SK-N-SH (cell line): Measurements from ENCODE around the gene CES1. TPM values are rescaled to one million over a fixed set of nuclear protein-coding genes. Genes with fewer than 3 reads are reported as not detected.

Experiments
- CTCF ChIA-PET: fragments of 300-600, 350-600 bp; formaldehyde crosslinking; extraction: SDS; loops from one replicate; lab custom pipeline; 2021; lab: Yijun Ruan, JAX
- POLR2A ChIA-PET: fragments of 350-600 bp; sonication (Branson Sonifier 250); formaldehyde crosslinking; extraction: SDS; loops from one replicate; lab custom pipeline; 2020; ENCODE audit warnings: antibody characterized with exemption, inconsistent platforms; lab: Yijun Ruan, JAX
- DNase-seq: peaks from one replicate; pipeline ENCODE4 v3.0.0; 2012
- H2AFZ ChIP-seq: fragments of 200-600 bp; sonication (generic); 2 replicates; pipeline ENCODE4 v1.8.1; 2016; ENCODE audit warnings: antibody characterized with exemption, mild to moderate bottlenecking, low read depth
- H3F3A ChIP-seq: fragments of 200-600 bp; sonication (generic); replicated peaks from 2 replicates; pipeline ENCODE3; 2016; ENCODE audit warnings: antibody characterized with exemption, mild to moderate bottlenecking; ENCODE audit not compliant: insufficient read depth
- H3K27ac ChIP-seq, 2 experiments: fragments of 200-500 bp in 1 of 2; fragments of 200-600 bp in 1 of 2; sonication (Bioruptor generic) in 1 of 2; sonication (generic), shearing (Covaris generic) in 1 of 2; 2 replicates each; pipeline versions ENCODE4 v1.5.1 to v1.6.1; 2014 to 2016; ENCODE audit warnings: low read depth in 2 of 2, inconsistent platforms in 1 of 2, low read length in 1 of 2, mild to moderate bottlenecking in 1 of 2, mixed read lengths in 1 of 2
- H3K27me3 ChIP-seq: fragments of 200-600 bp; sonication (generic), shearing (Covaris generic); 2 replicates; pipeline ENCODE4 v1.6.1; 2016; ENCODE audit warnings: mixed run types; ENCODE audit not compliant: insufficient read depth
- H3K36me3 ChIP-seq, 2 experiments: fragments of 200-500 bp in 1 of 2; fragments of 200-600 bp in 1 of 2; sonication (Bioruptor generic) in 1 of 2; sonication (generic) in 1 of 2; replicated peaks in 1 of 2; 2 replicates each; pipeline versions ENCODE3 to v1.5.1; 2014 to 2016; ENCODE audit warnings: low read length in 1 of 2, mild to moderate bottlenecking in 1 of 2; ENCODE audit not compliant: insufficient read depth in 2 of 2, control insufficient read depth in 1 of 2
- H3K4me1 ChIP-seq, 2 experiments: fragments of 200-500 bp in 1 of 2; fragments of 200-600 bp in 1 of 2; sonication (Bioruptor generic) in 1 of 2; sonication (generic), shearing (Covaris generic) in 1 of 2; 2 replicates each; pipeline versions ENCODE4 v1.5.1 to v1.6.1; 2014 to 2016; ENCODE audit warnings: low read depth in 1 of 2, low read length in 1 of 2, mixed run types in 1 of 2; ENCODE audit not compliant: insufficient read depth in 2 of 2, control insufficient read depth in 1 of 2
- H3K4me2 ChIP-seq: fragments of 200-600 bp; sonication (generic), shearing (Covaris generic); 2 replicates; pipeline ENCODE4 v1.6.1; 2017; ENCODE audit warnings: mixed run types
- H3K4me3 ChIP-seq, 2 experiments: fragments of 200-500 bp in 1 of 2; fragments of 200-600 bp in 1 of 2; sonication (Bioruptor generic) in 1 of 2; sonication (generic), shearing (Covaris generic) in 1 of 2; 2 replicates each; pipeline versions ENCODE4 v1.5.1 to v1.8.1; 2014 to 2016; ENCODE audit warnings: low read depth in 2 of 2, inconsistent platforms in 1 of 2, low read length in 1 of 2, mild to moderate bottlenecking in 1 of 2, mixed read lengths in 1 of 2, moderate library complexity in 1 of 2
- H3K79me2 ChIP-seq: fragments of 200-600 bp; sonication (generic); 2 replicates; pipeline ENCODE4 v1.8.1; 2017; ENCODE audit warnings: mild to moderate bottlenecking; ENCODE audit not compliant: insufficient read depth
- H3K9ac ChIP-seq: fragments of 200-600 bp; sonication (generic); 2 replicates; pipeline ENCODE4 v1.6.1; 2017; ENCODE audit warnings: mixed run types
- H3K9me2 ChIP-seq: fragments of 200-600 bp; sonication (generic); 2 replicates; pipeline ENCODE4 v1.6.1; 2017; ENCODE audit warnings: mixed run types
- H3K9me3 ChIP-seq: fragments of 200-600 bp; sonication (generic); 2 replicates; pipeline ENCODE4 v1.6.1; 2017; ENCODE audit warnings: mixed run types, mild to moderate bottlenecking, moderate library complexity
- H4K20me1 ChIP-seq: fragments of 200-600 bp; sonication (generic); 2 replicates; pipeline ENCODE4 v1.6.1; 2017; ENCODE audit warnings: mild to moderate bottlenecking, mixed run types; ENCODE audit not compliant: insufficient read depth
- ELF1 ChIP-seq: IDR thresholded peaks from 2 replicates; pipeline ENCODE4 v1.4.0; 2012
- EP300 ChIP-seq, 2 experiments: IDR thresholded peaks; 2 replicates each; pipeline versions ENCODE4 v1.4.0 to v1.6.1; 2012; ENCODE audit warnings: borderline replicate concordance in 1 of 2, low read depth in 1 of 2, low read length in 1 of 2
- EZH2phosphoT487 ChIP-seq: fragments of 200-600 bp; sonication (generic); IDR thresholded peaks from 2 replicates; pipeline ENCODE4 v1.6.1; 2017; ENCODE audit warnings: low read depth, mixed run types, mild to moderate bottlenecking, antibody characterized with exemption, moderate library complexity, borderline replicate concordance
- FOSL2 ChIP-seq: IDR thresholded peaks from 2 replicates; pipeline ENCODE4 v1.4.0; 2012; ENCODE audit warnings: low read depth, mild to moderate bottlenecking, moderate library complexity, borderline replicate concordance
- FOXJ3 ChIP-seq: sonication (generic); formaldehyde crosslinking; IDR thresholded peaks from 2 replicates; pipeline ENCODE4 v1.5.1; 2020; ENCODE audit warnings: mild to moderate bottlenecking, missing genetic modification reagents
- GATA2 ChIP-seq: sonication (generic); formaldehyde crosslinking; IDR thresholded peaks from 2 replicates; pipeline ENCODE4 v1.5.0; 2020; ENCODE audit warnings: mild to moderate bottlenecking, missing genetic modification reagents
- JUND ChIP-seq: IDR thresholded peaks from 2 replicates; pipeline ENCODE4 v1.4.0; 2012
- MXI1 ChIP-seq: IDR thresholded peaks from 2 replicates; pipeline ENCODE4 v1.6.1; 2012; ENCODE audit warnings: mild to moderate bottlenecking, low read depth, low read length, improper control_type of control experiment
- NFIC ChIP-seq: IDR thresholded peaks from 2 replicates; pipeline ENCODE4 v1.4.0; 2012; ENCODE audit warnings: borderline replicate concordance
- POLR2AphosphoS5 ChIP-seq: IDR thresholded peaks from 2 replicates; pipeline ENCODE4 v1.6.1; 2012; ENCODE audit warnings: low read depth, low read length
- RXRA ChIP-seq: IDR thresholded peaks from 2 replicates; pipeline ENCODE4 v1.4.0; 2012; ENCODE audit warnings: low read depth, mild to moderate bottlenecking, borderline replicate concordance
- SIN3A ChIP-seq: IDR thresholded peaks from 2 replicates; pipeline ENCODE4 v1.6.1; 2012; ENCODE audit warnings: low read depth, mild to moderate bottlenecking, low read length, moderate library complexity, borderline replicate concordance
- SMC3 ChIP-seq: IDR thresholded peaks from 2 replicates; pipeline ENCODE4 v1.6.1; 2012; ENCODE audit warnings: low read depth, low read length, improper control_type of control experiment
- TAF1 ChIP-seq: IDR thresholded peaks from 2 replicates; pipeline ENCODE4 v1.6.1; 2012; ENCODE audit warnings: low read depth, mild to moderate bottlenecking, low read length, moderate library complexity, borderline replicate concordance
- TCF12 ChIP-seq: IDR thresholded peaks from 2 replicates; pipeline ENCODE4 v1.4.0; 2012
- USF2 ChIP-seq: fragments of 150-350 bp; IDR thresholded peaks from 2 replicates; pipeline ENCODE4 v1.6.1; 2017; ENCODE audit warnings: antibody characterized with exemption, low read length, low read depth, borderline replicate concordance
- whole genome bisulfite sequencing: methylation state at CpG from one replicate; pipeline ENCODE4 v1.1.6; 2017; ENCODE audit warnings: low lambda C conversion rate; 5-methylcytosine and 5-hydroxymethylcytosine counted together
- polyA plus RNA-seq, 3 experiments: library from polyadenylated mRNA; depleted of rRNA; stranded (reverse); fragments of >200 nt; gene quantifications; 2 replicates each; pipeline ENCODE4 v1.2.3, GENCODE V29; 2012
- TF ChIP-seq, protein P1 (sequence below): IDR thresholded peaks from 2 replicates; pipeline ENCODE4 v1.4.0; 2012; ENCODE audit warnings: low read depth

Gene CES1
- polyA plus RNA-seq, 1 of the 3 experiments (the other 2 are of a cell fraction) = not detected

DNA sequence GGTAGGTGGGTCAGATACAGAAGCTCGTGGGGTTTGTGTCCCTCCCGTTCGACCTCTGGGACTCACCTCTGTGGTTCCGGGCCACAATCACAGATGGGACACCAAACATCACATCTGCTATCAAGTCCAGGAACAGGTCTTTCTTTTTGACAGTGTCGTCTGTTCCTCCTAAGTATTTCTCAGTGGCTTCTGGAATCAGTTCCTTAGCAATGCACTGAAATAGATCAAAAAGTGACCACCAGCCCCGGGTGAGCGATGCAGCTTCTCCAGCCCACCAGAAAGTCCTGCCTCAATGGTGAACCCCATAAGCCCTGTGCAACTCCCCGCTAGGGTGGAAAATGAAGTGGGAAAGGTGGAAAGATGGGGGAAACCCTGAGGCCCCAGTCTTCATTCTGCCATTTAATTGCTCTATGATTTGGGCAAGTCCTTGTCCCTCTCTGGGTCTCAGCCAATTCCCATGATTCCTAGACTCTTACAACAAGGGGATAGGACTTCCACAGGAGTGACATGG is 22.4 kb downstream of the CES1 start:
- H3K36me3 ChIP-seq = no peaks in the 10 kb centered on the region
- no peak overlapping the region for H3K27ac ChIP-seq
- POLR2A ChIA-PET = no interaction called here
- H3K79me2 ChIP-seq = no peaks in the 10 kb centered on the region
- H3K4me2 ChIP-seq = no peak overlapping the region
- H3K4me1 ChIP-seq = no peaks in the 10 kb centered on the region
- no peaks in the 10 kb centered on the region for H3F3A ChIP-seq
- 27% methylated on average over 6 of the region's 8 CpGs for WGBS
- TF ChIP-seq TCF12 (no peak), MXI1 (no peak), ELF1 (no peak), SMC3 (no peak), EZH2phosphoT487 (no peak), NFIC (no peak), USF2 (no peak), JUND (no peak), POLR2AphosphoS5 (no peak), TAF1 (no peak), FOSL2 (no peak), SIN3A (no peak), RXRA (no peak)
- TF ChIP-seq, protein P1, sequence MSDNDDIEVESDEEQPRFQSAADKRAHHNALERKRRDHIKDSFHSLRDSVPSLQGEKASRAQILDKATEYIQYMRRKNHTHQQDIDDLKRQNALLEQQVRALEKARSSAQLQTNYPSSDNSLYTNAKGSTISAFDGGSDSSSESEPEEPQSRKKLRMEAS = no peak
- H3K9ac ChIP-seq = no peak overlapping the region
- H3K4me3 ChIP-seq = no peak overlapping the region
- no peaks in the 10 kb centered on the region for H4K20me1 ChIP-seq
- no peaks in the 10 kb centered on the region for H3K9me2 ChIP-seq
- CTCF ChIA-PET = no interaction called here
- no peak overlapping the region for H2AFZ ChIP-seq
- no peaks in the 10 kb centered on the region for H3K27me3 ChIP-seq
- no peaks in the 10 kb centered on the region for H3K9me3 ChIP-seq
- no peak for DNase-seq

DNA sequence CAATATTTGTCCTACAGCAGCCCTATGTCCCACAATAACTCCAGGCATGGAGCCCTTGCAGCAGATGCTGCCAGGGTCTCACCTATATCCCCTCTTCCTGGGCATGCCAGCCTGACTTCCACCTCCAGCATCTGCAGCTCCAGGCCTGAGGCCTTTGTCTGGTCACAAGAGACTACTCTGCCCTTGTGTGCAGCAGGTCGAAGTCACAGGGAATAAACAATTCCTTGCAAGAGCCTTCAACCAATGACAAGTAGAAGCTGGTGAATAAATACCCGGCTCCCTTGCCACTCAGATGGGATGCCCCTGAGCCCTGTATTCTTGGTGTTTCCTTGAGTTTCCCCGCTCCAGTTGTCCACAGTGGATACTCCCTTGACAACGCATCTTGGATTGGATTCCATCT is 23.0 kb downstream of the CES1 start:
- POLR2A ChIA-PET = no interaction called here

More for the DNA sequence above, 23.0 kb downstream of the CES1 start:
- no peaks in the 10 kb centered on the region for H3K36me3 ChIP-seq
- no peaks in the 10 kb centered on the region for H3K9me2 ChIP-seq
- H3K79me2 ChIP-seq = no peaks in the 10 kb centered on the region
- no peaks in the 10 kb centered on the region for H3K9me3 ChIP-seq
- no peaks in the 10 kb centered on the region for H3K4me1 ChIP-seq
- H3K4me3 ChIP-seq = no peak overlapping the region
- H4K20me1 ChIP-seq = no peaks in the 10 kb centered on the region
- H2AFZ ChIP-seq = no peak overlapping the region
- H3K4me2 ChIP-seq = no peak overlapping the region
- H3K27me3 ChIP-seq = no peaks in the 10 kb centered on the region
- H3K27ac ChIP-seq = no peak overlapping the region
- H3F3A ChIP-seq = no peaks in the 10 kb centered on the region
- no peak for DNase-seq
- H3K9ac ChIP-seq = no peak overlapping the region
- TF ChIP-seq FOXJ3 (CRISPR knock-in tag) (no peak), EP300 (IDR thresholded peaks at IDR 0.05; ENCODE audit: borderline replicate concordance in 1 of 2, low read depth in 1 of 2, low read length in 1 of 2) (no peak), GATA2 (CRISPR knock-in tag) (no peak), MXI1 (no peak)
- TF ChIP-seq, all 33 proteins: peak for 0
- CTCF ChIA-PET = interaction anchor here (0.7 kb wide), 1 partner anchor 345 kb away, joined by 3 read pairs; no protein-coding TSS in a partner anchor
- WGBS = 33% methylated on average over 3 of the region's 4 CpGs
